Hepatocyte (in vitro differentiated cells): Measurements from ENCODE around the gene IFNL4.

Experiments
- EZH2 ChIP-seq: fragments of 200-600 bp; sonication (generic); IDR thresholded peaks from 2 replicates; pipeline ENCODE4 v1.6.1; 2016; ENCODE audit warnings: antibody characterized with exemption, mild to moderate bottlenecking, borderline replicate concordance
- TF ChIP-seq, protein P1 (sequence below): fragments of 200-600 bp; sonication (generic); IDR thresholded peaks from 2 replicates; pipeline ENCODE4 v1.5.1; 2016; ENCODE audit warnings: antibody characterized with exemption, mild to moderate bottlenecking; ENCODE audit not compliant: poor library complexity

DNA sequence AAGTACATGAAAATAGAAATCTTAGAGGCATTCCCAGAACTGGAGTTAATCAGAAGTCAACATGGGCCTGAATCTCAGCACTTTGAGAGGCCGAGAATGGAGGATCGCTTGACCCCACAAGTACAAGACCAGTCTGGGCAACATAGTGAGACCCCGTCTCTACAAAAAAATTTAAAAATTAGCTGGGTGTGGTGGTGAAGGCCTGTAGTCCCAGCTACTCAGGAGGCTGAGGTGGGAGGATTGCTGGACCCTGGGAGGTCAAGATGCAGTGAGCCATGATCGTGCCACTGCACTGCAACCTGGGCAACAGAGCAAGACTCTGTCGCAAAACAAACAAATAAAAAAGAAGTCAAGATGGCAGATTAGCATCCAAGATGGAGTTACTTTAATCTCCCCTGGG lies 28.1 kb upstream of the IFNL4 start:
- TF ChIP-seq, protein P1, sequence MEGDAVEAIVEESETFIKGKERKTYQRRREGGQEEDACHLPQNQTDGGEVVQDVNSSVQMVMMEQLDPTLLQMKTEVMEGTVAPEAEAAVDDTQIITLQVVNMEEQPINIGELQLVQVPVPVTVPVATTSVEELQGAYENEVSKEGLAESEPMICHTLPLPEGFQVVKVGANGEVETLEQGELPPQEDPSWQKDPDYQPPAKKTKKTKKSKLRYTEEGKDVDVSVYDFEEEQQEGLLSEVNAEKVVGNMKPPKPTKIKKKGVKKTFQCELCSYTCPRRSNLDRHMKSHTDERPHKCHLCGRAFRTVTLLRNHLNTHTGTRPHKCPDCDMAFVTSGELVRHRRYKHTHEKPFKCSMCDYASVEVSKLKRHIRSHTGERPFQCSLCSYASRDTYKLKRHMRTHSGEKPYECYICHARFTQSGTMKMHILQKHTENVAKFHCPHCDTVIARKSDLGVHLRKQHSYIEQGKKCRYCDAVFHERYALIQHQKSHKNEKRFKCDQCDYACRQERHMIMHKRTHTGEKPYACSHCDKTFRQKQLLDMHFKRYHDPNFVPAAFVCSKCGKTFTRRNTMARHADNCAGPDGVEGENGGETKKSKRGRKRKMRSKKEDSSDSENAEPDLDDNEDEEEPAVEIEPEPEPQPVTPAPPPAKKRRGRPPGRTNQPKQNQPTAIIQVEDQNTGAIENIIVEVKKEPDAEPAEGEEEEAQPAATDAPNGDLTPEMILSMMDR: no peak
- no peak for TF ChIP-seq EZH2
